Thoracic aorta (tissue), 2 donors: ENCODE results near the gene NUMB. TPM values are rescaled to one million over a fixed set of nuclear protein-coding genes. Genes with fewer than 3 reads are reported as not detected.

ENCODE experiments used
- ATAC-seq: fragments of 150-250 bp; one replicate; pipeline ENCODE4 v1.8.0; 2017; ENCODE audit warnings: low read depth; ENCODE audit not compliant: insufficient number of reproducible peaks, low FRiP score
- DNase-seq: peaks from one replicate; pipeline ENCODE4 v3.0.0-alpha.2; 2020; ENCODE audit warnings: low spot score
- H3K27ac ChIP-seq, 2 donors: fragments of 200-600 bp; sonication (generic); 1 replicate in 1 of 2; 2 replicates in 1 of 2; pipeline ENCODE4 v1.5.1; 2016; ENCODE audit warnings: mild to moderate bottlenecking in 2 of 2, moderate library complexity in 2 of 2
- H3K27me3 ChIP-seq: fragments of 200-600 bp; sonication (generic); replicated peaks from 2 replicates; pipeline ENCODE4 v1.6.0; 2016; ENCODE audit warnings: mild to moderate bottlenecking; ENCODE audit not compliant: insufficient read depth
- H3K36me3 ChIP-seq: fragments of 200-600 bp; sonication (generic); one replicate; pipeline ENCODE4 v1.5.1; 2016
- H3K4me1 ChIP-seq, 2 donors: fragments of 200-600 bp; sonication (generic); 1 replicate in 1 of 2; 2 replicates in 1 of 2; pipeline versions ENCODE4 v1.5.1 to v1.6.0; 2016; ENCODE audit warnings: low read depth in 2 of 2, mild to moderate bottlenecking in 1 of 2; ENCODE audit not compliant: control insufficient read depth in 1 of 2
- H3K4me3 ChIP-seq: fragments of 200-600 bp; sonication (generic); 2 replicates; pipeline ENCODE4 v1.5.1; 2016; ENCODE audit warnings: mild to moderate bottlenecking
- H3K9me3 ChIP-seq: fragments of 200-600 bp; sonication (generic); 2 replicates; pipeline ENCODE4 v1.5.1; 2016
- total RNA-seq, 2 donors: library from RNA; depleted of rRNA; stranded (reverse); fragments of >200 nt; gene quantifications; one replicate each; pipeline versions ENCODE4 v1.1.0 to v1.2.3, GENCODE V29; 2016
- TF ChIP-seq, protein P1 (sequence below): fragments of 200-600 bp; sonication (generic); IDR thresholded peaks from one replicate; pipeline ENCODE4 v1.5.1; 2019; ENCODE audit warnings: antibody characterized with exemption

NUMB gene
- total RNA-seq, 2 donors from 2014 or later = 37.0 to 65.7 TPM

DNA sequence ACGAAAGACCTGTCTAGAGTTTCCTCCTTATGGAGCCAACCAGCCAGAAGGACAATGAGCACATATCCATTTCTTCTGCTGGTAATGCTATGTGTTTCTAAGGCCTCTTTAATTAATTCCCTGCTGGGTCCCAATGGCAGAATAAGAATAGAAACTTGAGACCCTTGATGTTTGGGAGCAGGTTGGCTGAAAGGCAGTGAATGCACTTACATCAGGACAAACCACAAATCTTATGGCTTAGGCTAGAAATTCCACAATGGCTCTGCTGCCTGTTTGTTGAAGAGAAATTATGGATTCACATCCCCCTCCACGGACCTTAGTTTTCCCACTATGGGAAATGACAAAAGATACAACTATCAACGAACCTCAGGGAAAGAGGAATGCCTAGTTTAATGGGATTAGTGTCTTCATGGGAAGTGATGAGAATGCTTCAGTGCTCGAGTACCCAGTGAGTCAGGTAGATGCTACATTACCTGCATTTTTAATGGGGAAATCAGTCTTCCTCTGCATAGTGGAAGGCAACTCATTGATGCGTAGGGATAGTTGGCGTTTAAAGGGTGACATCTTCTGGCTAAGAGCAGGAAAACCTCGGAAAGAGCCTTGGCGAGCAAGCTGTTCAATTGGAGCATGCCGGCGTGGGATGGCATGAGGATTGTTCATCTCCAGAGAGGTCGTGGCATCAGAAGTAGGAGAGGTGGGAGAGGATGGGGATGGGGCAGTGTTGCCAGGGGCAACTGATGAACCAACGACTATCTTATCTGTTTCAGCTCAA is 174.6 kb downstream of the NUMB start:
- no peaks in the 10 kb centered on the region for H3K4me1 ChIP-seq
- peaks cover 13% of the 10 kb centered on the region for H3K36me3 ChIP-seq
- H3K27ac ChIP-seq = no peak overlapping the region
- no peak overlapping the region for H3K4me3 ChIP-seq
- TF ChIP-seq, protein P1, sequence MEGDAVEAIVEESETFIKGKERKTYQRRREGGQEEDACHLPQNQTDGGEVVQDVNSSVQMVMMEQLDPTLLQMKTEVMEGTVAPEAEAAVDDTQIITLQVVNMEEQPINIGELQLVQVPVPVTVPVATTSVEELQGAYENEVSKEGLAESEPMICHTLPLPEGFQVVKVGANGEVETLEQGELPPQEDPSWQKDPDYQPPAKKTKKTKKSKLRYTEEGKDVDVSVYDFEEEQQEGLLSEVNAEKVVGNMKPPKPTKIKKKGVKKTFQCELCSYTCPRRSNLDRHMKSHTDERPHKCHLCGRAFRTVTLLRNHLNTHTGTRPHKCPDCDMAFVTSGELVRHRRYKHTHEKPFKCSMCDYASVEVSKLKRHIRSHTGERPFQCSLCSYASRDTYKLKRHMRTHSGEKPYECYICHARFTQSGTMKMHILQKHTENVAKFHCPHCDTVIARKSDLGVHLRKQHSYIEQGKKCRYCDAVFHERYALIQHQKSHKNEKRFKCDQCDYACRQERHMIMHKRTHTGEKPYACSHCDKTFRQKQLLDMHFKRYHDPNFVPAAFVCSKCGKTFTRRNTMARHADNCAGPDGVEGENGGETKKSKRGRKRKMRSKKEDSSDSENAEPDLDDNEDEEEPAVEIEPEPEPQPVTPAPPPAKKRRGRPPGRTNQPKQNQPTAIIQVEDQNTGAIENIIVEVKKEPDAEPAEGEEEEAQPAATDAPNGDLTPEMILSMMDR = no peak
- ATAC-seq (no peak), DNase-seq (no peak)
- H3K27me3 ChIP-seq = no peaks in the 10 kb centered on the region
- no peaks in the 10 kb centered on the region for H3K9me3 ChIP-seq

DNA sequence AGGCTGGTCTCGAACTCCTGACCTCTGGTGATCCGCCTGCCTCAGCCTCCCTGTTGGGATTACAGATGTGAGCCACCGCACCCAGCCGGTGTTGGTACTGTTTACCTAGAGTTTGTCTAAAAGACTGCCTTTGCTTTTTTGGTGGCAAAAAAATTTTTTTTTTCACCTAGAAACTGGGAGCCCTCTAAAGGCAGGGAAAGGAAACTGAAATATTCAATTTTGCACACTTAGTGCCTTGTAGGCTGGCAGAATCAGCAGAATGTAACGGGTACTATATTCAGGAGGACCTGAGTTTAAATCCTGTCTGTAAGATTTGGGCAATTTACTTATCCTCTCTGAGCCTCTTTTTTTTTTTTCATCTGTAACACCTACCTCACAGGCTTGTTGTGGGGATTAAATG is 177.4 kb downstream of the NUMB start:
- H3K4me1 ChIP-seq = no peaks in the 10 kb centered on the region
- no peak overlapping the region for H3K27ac ChIP-seq
- H3K27me3 ChIP-seq = no peaks in the 10 kb centered on the region
- TF ChIP-seq, protein P1 = no peak
- DNase-seq = no peak
- no peak overlapping the region for H3K4me3 ChIP-seq
- H3K36me3 ChIP-seq = peaks cover 14% of the 10 kb centered on the region
- no peaks in the 10 kb centered on the region for H3K9me3 ChIP-seq
- ATAC-seq = no peak

DNA sequence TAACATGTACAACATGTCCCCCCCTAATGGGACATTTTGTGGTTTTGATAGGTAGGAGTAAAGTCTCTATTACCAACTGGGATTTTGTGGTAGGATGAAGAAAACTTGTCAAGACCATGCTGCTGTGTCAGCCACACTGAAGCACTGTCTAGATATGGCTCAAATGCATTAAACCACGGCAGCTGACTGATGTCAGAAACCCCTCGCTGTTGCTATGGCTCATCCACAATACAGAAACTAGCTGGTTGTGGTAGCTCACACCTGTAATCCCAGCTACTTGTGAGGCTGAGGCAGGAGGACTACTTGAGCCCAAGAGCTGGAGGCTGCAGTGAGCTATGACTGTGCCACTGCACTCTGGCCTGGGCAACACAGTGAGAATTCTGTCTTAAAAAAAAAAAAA is 181.0 kb downstream of the NUMB start:
- H3K9me3 ChIP-seq = no peaks in the 10 kb centered on the region
- H3K27me3 ChIP-seq = no peaks in the 10 kb centered on the region
- H3K27ac ChIP-seq = no peak overlapping the region
- H3K4me3 ChIP-seq = no peak overlapping the region
- H3K36me3 ChIP-seq = peaks cover 21% of the 10 kb centered on the region
- no peak for ATAC-seq
- no peaks in the 10 kb centered on the region for H3K4me1 ChIP-seq
- DNase-seq = no peak
- TF ChIP-seq, protein P1 = no peak

DNA sequence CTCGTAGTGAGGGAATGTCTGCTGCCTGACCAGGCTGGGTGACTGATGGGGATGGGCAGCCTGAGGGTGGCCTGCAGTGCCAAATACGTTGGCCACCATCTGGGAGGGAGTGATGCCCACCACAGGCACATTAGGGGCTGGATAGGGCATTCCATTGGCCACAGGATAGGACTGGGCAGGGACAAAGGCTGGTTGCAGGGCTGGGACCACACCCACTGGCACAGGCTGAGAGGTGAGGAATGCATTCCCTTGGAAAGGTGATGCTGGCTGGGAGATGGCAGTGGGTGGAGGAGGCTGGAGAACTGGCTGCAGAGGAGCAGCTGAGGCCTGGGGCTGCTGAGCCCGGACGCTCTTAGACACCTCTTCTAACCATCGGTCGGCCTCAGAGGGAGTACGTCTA is 181.5 kb downstream of the NUMB start:
- peaks cover 21% of the 10 kb centered on the region for H3K36me3 ChIP-seq
- DNase-seq (no peak), ATAC-seq (no peak)
- no peaks in the 10 kb centered on the region for H3K27me3 ChIP-seq
- no peak overlapping the region for H3K27ac ChIP-seq
- H3K4me3 ChIP-seq = no peak overlapping the region
- H3K4me1 ChIP-seq = no peaks in the 10 kb centered on the region
- no peaks in the 10 kb centered on the region for H3K9me3 ChIP-seq
- TF ChIP-seq, protein P1 = no peak

DNA sequence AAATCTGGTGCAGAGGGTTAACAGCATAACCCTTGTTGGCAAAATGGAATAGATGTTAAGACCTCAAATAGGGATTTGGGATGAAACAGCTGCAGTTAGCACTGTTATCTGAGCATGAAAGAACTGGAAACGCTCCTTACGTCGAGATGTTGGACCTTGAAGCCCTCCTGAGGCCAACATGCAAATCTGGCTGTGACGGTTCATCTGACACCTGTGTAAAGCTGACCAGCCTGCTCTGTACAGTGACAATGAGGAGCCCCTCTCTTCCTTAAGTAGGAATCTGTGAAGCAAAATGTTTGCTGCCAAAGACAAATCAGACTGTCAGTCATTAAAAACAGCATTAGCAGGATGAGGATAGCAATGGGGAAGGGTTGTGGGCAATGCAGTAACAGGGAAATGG is 184.5 kb downstream of the NUMB start:
- peaks cover 3 to 16% of the 10 kb centered on the region in 2 donors for H3K4me1 ChIP-seq
- peaks cover 21% of the 10 kb centered on the region for H3K36me3 ChIP-seq
- H3K27me3 ChIP-seq = no peaks in the 10 kb centered on the region
- no peak overlapping the region for H3K4me3 ChIP-seq
- TF ChIP-seq, protein P1 = no peak
- no peaks in the 10 kb centered on the region for H3K9me3 ChIP-seq
- ATAC-seq = no peak
- H3K27ac ChIP-seq = no peak overlapping the region
- no peak for DNase-seq
